Activated CD8-positive, alpha-beta T cell treated with anti-CD3 and anti-CD28 coated beads, Interleukin-2, amount 10 ng/mL, durations not matched to agents 7 days and 5 days (primary cell): ENCODE measurements around the gene BCL6. TPM values are rescaled to one million over a fixed set of nuclear protein-coding genes. Genes with fewer than 3 reads are reported as not detected.
A peak's percentile ranks its signal among the peaks of the same experiment; 100 is the strongest.
"Not testable (repeated sequence)": the region's sequence is repeated elsewhere in the genome, so short reads cannot be mapped to it uniquely, and the experiment has no call there.

Experiments used
- ATAC-seq: fragments of 150-1000 bp; cut with Tn5 transposase; one replicate; pipeline ENCODE4 v1.10.0; 2021; ENCODE audit warnings: moderate library complexity
- CTCF ChIA-PET: fragments of 350-600 bp; sonication (Branson Sonifier 250); formaldehyde crosslinking; loops from one replicate; lab custom pipeline; 2021; ENCODE audit warnings: antibody characterized with exemption; lab: Charles Lee
- POLR2A ChIA-PET: fragments of 350-600 bp; sonication (Branson Sonifier 250); formaldehyde crosslinking; loops from one replicate; lab custom pipeline; 2021; ENCODE audit warnings: antibody characterized with exemption; lab: Charles Lee
- DNase-seq: peaks from one replicate; pipeline ENCODE4 v3.0.0-alpha.2; 2020
- H3K27ac Mint-ChIP-seq: one replicate; pipeline ENCODE4 v1.8.0; 2021; ENCODE audit warnings: mild to moderate bottlenecking, mixed read lengths
- H3K27me3 Mint-ChIP-seq: one replicate; pipeline ENCODE4 v1.8.0; 2021; ENCODE audit warnings: low read depth, mixed read lengths
- H3K36me3 Mint-ChIP-seq: one replicate; pipeline ENCODE4 v1.8.0; 2021; ENCODE audit warnings: low read depth, mixed read lengths
- H3K4me1 Mint-ChIP-seq: one replicate; pipeline ENCODE4 v1.8.0; 2021; ENCODE audit warnings: low read depth, mixed read lengths
- H3K4me3 Mint-ChIP-seq: one replicate; pipeline ENCODE4 v1.8.0; 2021; ENCODE audit warnings: mild to moderate bottlenecking, mixed read lengths
- H3K9me3 Mint-ChIP-seq: one replicate; pipeline ENCODE4 v1.8.0; 2022; ENCODE audit warnings: mixed read lengths; ENCODE audit not compliant: insufficient read depth
- total RNA-seq, 2 experiments: library from RNA; stranded (reverse); gene quantifications; one replicate each; pipeline ENCODE4 v1.2.3, GENCODE V29; 2021

Gene BCL6
- total RNA-seq, 2 experiments from 2014 or later: 11.8 to 12.6 TPM

GRCh38 chr3:187686621-187687273, 58.5 kb downstream of the BCL6 start:
- Mint-ChIP-seq H3K27me3 (peaks cover 30% of the 10 kb centered on the region), H3K4me3 (no peak overlapping the region), H3K9me3 (no peaks in the 10 kb centered on the region), H3K36me3 (no peaks in the 10 kb centered on the region), H3K27ac (no peak overlapping the region), H3K4me1 (peaks cover 3% of the 10 kb centered on the region)
- CTCF ChIA-PET: interaction anchor here (1.0 to 2.6 kb wide), 3 partner anchors 27 to 368 kb away, joined by 3 to 10 read pairs (median 3); no protein-coding TSS in a partner anchor
- DNase-seq (no peak), ATAC-seq (no peak)
- POLR2A ChIA-PET: interaction anchor here (0.6 kb wide), 1 partner anchor 130 kb away, joined by 4 read pairs; no protein-coding TSS in a partner anchor

- Mint-ChIP-seq H3K9me3 (no peaks in the 10 kb centered on the region), H3K4me1 (peaks cover 3% of the 10 kb centered on the region), H3K27me3 (peaks cover 25% of the 10 kb centered on the region), H3K27ac (no peak overlapping the region), H3K36me3 (no peaks in the 10 kb centered on the region), H3K4me3 (no peak overlapping the region)
- ChIA-PET CTCF (interaction anchor here (1.0 to 1.3 kb wide), 2 partner anchors 28 to 70 kb away, joined by 3 read pairs; no protein-coding TSS in a partner anchor), POLR2A (no interaction called here)
- ATAC-seq (no peak), DNase-seq (no peak)
Observed at GRCh38 chr3:187685948-187686347, 59.3 kb downstream of the BCL6 start.

DNA sequence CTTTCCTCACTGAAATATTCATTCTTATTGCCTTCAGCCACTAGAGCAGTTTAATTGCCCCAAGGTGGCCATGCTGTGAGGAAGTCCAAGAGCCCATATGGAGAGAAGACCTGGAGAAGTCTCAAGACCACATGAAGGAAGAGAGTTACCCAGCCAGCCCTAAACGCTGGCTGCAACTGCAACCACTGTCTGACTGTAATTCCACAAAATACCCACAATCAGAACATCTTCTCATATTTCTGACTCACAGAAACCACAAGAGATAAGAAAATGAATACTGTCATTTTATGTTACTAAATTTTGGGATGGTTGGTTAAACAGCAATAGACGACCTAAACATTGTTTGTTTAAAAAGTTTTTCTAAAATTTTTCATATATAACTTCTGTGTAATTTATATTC, 60.4 kb downstream of the BCL6 start:
- CTCF ChIA-PET: interaction anchor here (1.0 to 2.1 kb wide), 5 partner anchors 18 to 365 kb away, joined by 3 to 10 read pairs (median 3); no protein-coding TSS in a partner anchor
- DNase-seq: no peak
- ATAC-seq: peak; percentile 49
- Mint-ChIP-seq H3K27me3 (peaks cover 20% of the 10 kb centered on the region), H3K4me3 (no peak overlapping the region), H3K4me1 (peaks cover 3% of the 10 kb centered on the region), H3K27ac (no peak overlapping the region), H3K36me3 (no peaks in the 10 kb centered on the region), H3K9me3 (no peaks in the 10 kb centered on the region)
- POLR2A ChIA-PET: no interaction called here

DNA sequence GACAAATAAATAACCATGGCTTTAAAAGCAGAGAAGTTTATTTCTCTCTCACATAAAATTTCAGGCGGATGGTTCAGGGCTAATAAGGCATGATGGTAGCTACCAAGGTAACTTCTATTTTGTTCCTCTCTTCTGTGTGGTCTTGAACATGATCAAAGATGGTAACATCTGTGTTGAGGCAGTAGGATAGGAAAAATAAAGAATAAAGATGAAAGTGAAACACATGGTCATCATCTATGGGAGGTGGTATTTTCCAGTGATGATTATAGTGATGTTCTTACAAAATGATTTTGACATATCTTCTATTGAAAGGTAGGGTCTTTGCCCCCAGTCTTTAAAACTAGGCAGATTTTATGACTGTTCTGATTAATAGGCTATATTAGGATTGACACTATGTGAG, 60.8 kb downstream of the BCL6 start:
- DNase-seq (no peak), ATAC-seq (no peak)
- H3K27ac Mint-ChIP-seq: no peak overlapping the region
- peaks cover 20% of the 10 kb centered on the region for H3K27me3 Mint-ChIP-seq
- H3K4me3 Mint-ChIP-seq: no peak overlapping the region
- no peaks in the 10 kb centered on the region for H3K9me3 Mint-ChIP-seq
- ChIA-PET POLR2A (no interaction called here), CTCF (interaction anchor here (0.7 to 2.1 kb wide), 5 partner anchors 19 to 365 kb away, joined by 3 to 10 read pairs (median 3); no protein-coding TSS in a partner anchor)
- H3K36me3 Mint-ChIP-seq: no peaks in the 10 kb centered on the region
- peaks cover 3% of the 10 kb centered on the region for H3K4me1 Mint-ChIP-seq

- ATAC-seq: not testable (repeated sequence)
Observed at GRCh38 chr3:187681756-187682155, 63.5 kb downstream of the BCL6 start.

GRCh38 chr3:187679638-187680396, 65.5 kb downstream of the BCL6 start:
- POLR2A ChIA-PET: interaction anchor here (0.9 kb wide), 1 partner anchor 360 kb away, joined by 4 read pairs; no protein-coding TSS in a partner anchor

More at GRCh38 chr3:187681756-187682155, 63.5 kb downstream of the BCL6 start:
- peaks cover 18% of the 10 kb centered on the region for H3K27me3 Mint-ChIP-seq
- DNase-seq, POLR2A ChIA-PET, H3K36me3 Mint-ChIP-seq, H3K4me1 Mint-ChIP-seq, H3K27ac Mint-ChIP-seq, H3K9me3 Mint-ChIP-seq, H3K4me3 Mint-ChIP-seq: not testable (repeated sequence)
- CTCF ChIA-PET: interaction anchor here (1.0 to 16.5 kb wide), 8 partner anchors 8 to 461 kb away, joined by 3 to 397 read pairs (median 19); partner anchors contain the start of gene RTP2

DNA sequence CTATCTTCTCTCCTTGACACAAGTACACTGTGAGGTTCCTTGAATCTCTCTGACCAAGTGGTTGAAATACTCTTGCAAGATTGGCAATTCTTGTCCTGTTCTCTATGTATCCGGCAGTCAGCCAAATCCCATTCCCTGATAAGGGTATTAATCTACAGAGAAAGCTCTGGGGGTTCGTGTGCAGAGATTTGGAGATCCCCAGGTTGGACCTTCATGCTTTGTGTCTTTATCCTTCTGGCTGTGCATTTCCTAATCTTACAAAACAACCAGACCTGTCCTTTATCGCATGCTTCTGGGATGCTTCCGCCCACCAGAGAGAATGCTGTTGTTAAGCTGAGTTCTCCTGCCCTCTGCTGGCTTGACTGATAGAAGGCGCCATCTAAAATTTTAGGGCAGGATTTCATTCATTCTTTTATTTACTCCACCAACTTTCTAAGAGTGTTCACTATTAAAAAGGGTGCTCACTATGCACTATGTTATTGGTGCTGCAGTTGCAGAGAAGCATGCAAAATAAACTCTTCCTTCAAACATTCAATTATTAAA, 66.5 kb downstream of the BCL6 start:
- Mint-ChIP-seq H3K4me3 (no peak overlapping the region), H3K36me3 (no peaks in the 10 kb centered on the region), H3K4me1 (no peaks in the 10 kb centered on the region), H3K27ac (no peak overlapping the region), H3K27me3 (peaks cover 27% of the 10 kb centered on the region), H3K9me3 (no peaks in the 10 kb centered on the region)
- ATAC-seq (peak; percentile 42), DNase-seq (peak; percentile 59)
- ChIA-PET CTCF (interaction anchor here (0.6 to 16.5 kb wide), 46 partner anchors 9 to 1465 kb away, joined by 3 to 397 read pairs (median 6); partner anchors contain the start of genes RTP2 and SST), POLR2A (no interaction called here)

More at GRCh38 chr3:187679638-187680396, 65.5 kb downstream of the BCL6 start:
- DNase-seq: peak; percentile 73
- Mint-ChIP-seq H3K4me3 (no peak overlapping the region), H3K27ac (no peak overlapping the region), H3K4me1 (peaks cover 2% of the 10 kb centered on the region), H3K27me3 (peaks cover 24% of the 10 kb centered on the region), H3K9me3 (no peaks in the 10 kb centered on the region), H3K36me3 (no peaks in the 10 kb centered on the region)
- CTCF ChIA-PET: interaction anchor here (0.6 to 16.5 kb wide), 71 partner anchors 9 to 1464 kb away, joined by 3 to 397 read pairs (median 4); partner anchors contain the start of genes RTP2, RTP4 and SST
- ATAC-seq: peak; percentile 80

GRCh38 chr3:187677604-187678003, 67.7 kb downstream of the BCL6 start:
- DNase-seq (no peak), ATAC-seq (no peak)
- H3K4me3 Mint-ChIP-seq: no peak overlapping the region
- no peaks in the 10 kb centered on the region for H3K36me3 Mint-ChIP-seq
- no peak overlapping the region for H3K27ac Mint-ChIP-seq
- CTCF ChIA-PET: interaction anchor here (2.8 to 16.5 kb wide), 3 partner anchors 63 to 454 kb away, joined by 20 to 397 read pairs (median 91); no protein-coding TSS in a partner anchor
- H3K27me3 Mint-ChIP-seq: peaks cover 23% of the 10 kb centered on the region
- H3K9me3 Mint-ChIP-seq: no peaks in the 10 kb centered on the region
- H3K4me1 Mint-ChIP-seq: no peaks in the 10 kb centered on the region
- POLR2A ChIA-PET: interaction anchor here (0.6 kb wide), 1 partner anchor 48 kb away, joined by 5 read pairs; no protein-coding TSS in a partner anchor

- H3K4me1 Mint-ChIP-seq: no peaks in the 10 kb centered on the region
- no peak overlapping the region for H3K27ac Mint-ChIP-seq
- ChIA-PET POLR2A (no interaction called here), CTCF (interaction anchor here (1.4 to 16.5 kb wide), 2 partner anchors 9 to 353 kb away, joined by 3 to 397 read pairs; no protein-coding TSS in a partner anchor)
- DNase-seq: no peak
- no peak overlapping the region for H3K4me3 Mint-ChIP-seq
- H3K36me3 Mint-ChIP-seq: no peaks in the 10 kb centered on the region
- peaks cover 46% of the 10 kb centered on the region for H3K27me3 Mint-ChIP-seq
- ATAC-seq: no peak
- no peaks in the 10 kb centered on the region for H3K9me3 Mint-ChIP-seq
Observed at GRCh38 chr3:187673012-187673411, 72.3 kb downstream of the BCL6 start.
